ENCODE data around the gene RAC2.

RAC2 gene

DNA sequence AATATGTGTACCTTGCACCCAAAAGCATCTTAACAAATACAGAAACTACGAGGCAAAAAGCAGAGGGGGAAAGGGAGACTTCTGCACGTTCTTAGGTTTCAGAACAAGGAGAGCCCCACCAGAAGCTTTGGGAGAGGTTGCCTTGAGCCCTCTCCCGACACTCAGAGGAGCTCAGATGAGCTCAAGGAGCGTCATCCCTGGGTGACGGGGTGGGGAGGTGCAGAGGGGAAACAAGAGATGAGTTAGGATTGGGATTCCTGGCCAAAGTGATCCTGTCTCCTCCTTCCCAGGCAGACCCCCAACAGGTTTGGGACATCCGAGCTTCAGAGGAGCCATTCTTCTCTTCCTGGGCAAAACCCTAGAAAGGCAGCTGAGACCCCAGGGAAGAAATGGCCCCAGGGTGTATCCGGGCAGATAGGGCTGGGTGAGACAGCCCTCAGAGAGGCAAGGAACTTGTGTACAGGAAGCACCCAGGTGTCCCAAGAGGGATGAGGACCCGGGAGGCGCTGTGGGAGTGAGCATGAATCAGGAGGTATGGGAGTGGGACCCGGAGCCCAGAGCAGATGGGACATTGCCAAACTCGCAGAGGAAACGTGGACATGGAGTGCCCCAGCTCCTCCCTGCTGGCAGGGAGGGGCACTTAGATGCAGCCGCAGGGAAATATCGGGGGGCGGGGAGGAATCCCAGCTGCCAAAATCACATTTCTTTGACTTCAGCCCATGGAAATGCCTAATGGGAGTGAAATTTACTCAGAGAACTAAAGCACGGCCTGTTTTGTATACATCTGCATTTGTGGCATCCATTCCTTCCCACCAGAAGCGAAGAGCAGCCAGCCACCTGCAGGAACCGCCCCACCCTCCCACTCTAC lies 68.4 kb downstream of the RAC2 start:
- no peak for DNase-seq (ENCODE audit: low read depth)

All from activated gamma-delta T cell treated with anti-CD3 and anti-CD28 coated beads, Interleukin-2, amount 50 U/mL, for 16 hours (primary cell).